Measurements from ENCODE around the gene PRKG1. TPM values are rescaled to one million over a fixed set of nuclear protein-coding genes. Genes with fewer than 3 reads are reported as not detected.

PRKG1 gene
- total and polyA plus RNA-seq, 2 experiments from 2014 or later: 18.2 to 21.1 TPM

- H3K27me3 ChIP-seq (ENCODE audit: insufficient read depth): no peaks in the 10 kb centered on the region
- H3K36me3 ChIP-seq (ENCODE audit: insufficient read depth): no peaks in the 10 kb centered on the region
- no peak overlapping the region for H3K4me3 ChIP-seq
- Mint-ChIP-seq H3K4me1 (peaks cover 6% of the 10 kb centered on the region), H3K4me3 (no peak overlapping the region), H3K27ac (no peak overlapping the region), H3K27me3 (ENCODE audit: insufficient read depth, low read depth, poor library complexity) (peaks cover 2% of the 10 kb centered on the region), H3K36me3 (ENCODE audit: low read depth) (no peaks in the 10 kb centered on the region), H3K9me3 (no peaks in the 10 kb centered on the region)
- ATAC-seq (no peak), DNase-seq (ENCODE audit: low spot score) (no peak)
- H3K4me1 ChIP-seq (ENCODE audit: insufficient read depth): no peaks in the 10 kb centered on the region; the same call in 1 of the 2 replicates
- TF ChIP-seq, protein P1, sequence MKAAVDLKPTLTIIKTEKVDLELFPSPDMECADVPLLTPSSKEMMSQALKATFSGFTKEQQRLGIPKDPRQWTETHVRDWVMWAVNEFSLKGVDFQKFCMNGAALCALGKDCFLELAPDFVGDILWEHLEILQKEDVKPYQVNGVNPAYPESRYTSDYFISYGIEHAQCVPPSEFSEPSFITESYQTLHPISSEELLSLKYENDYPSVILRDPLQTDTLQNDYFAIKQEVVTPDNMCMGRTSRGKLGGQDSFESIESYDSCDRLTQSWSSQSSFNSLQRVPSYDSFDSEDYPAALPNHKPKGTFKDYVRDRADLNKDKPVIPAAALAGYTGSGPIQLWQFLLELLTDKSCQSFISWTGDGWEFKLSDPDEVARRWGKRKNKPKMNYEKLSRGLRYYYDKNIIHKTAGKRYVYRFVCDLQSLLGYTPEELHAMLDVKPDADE (IDR thresholded peaks at IDR 0.05): no peak
- TF ChIP-seq NANOG (IDR thresholded peaks at IDR 0.05; ENCODE audit: borderline replicate concordance) (no peak), ZNF462 (CRISPR knock-in tag; IDR thresholded peaks at IDR 0.05) (no peak), EZH2 (IDR thresholded peaks at IDR 0.05; ENCODE audit: low read depth, unreplicated experiment) (no peak), ZNF331 (CRISPR knock-in tag; IDR thresholded peaks at IDR 0.05; ENCODE audit: low read depth) (no peak), CREB1 (CRISPR knock-in tag; IDR thresholded peaks at IDR 0.05; ENCODE audit: low read depth) (no peak)
- TF ChIP-seq, protein P2, sequence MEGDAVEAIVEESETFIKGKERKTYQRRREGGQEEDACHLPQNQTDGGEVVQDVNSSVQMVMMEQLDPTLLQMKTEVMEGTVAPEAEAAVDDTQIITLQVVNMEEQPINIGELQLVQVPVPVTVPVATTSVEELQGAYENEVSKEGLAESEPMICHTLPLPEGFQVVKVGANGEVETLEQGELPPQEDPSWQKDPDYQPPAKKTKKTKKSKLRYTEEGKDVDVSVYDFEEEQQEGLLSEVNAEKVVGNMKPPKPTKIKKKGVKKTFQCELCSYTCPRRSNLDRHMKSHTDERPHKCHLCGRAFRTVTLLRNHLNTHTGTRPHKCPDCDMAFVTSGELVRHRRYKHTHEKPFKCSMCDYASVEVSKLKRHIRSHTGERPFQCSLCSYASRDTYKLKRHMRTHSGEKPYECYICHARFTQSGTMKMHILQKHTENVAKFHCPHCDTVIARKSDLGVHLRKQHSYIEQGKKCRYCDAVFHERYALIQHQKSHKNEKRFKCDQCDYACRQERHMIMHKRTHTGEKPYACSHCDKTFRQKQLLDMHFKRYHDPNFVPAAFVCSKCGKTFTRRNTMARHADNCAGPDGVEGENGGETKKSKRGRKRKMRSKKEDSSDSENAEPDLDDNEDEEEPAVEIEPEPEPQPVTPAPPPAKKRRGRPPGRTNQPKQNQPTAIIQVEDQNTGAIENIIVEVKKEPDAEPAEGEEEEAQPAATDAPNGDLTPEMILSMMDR (conservative IDR thresholded peaks at IDR 0.05; ENCODE audit: low read depth in 2 of 2): no peak
- no peaks in the 10 kb centered on the region for H3F3A ChIP-seq (replicated peaks; ENCODE audit: low read depth)
- H3K27ac ChIP-seq (ENCODE audit: low read depth): no peak overlapping the region
- no peaks in the 10 kb centered on the region for H4K20me1 ChIP-seq (replicated peaks; ENCODE audit: insufficient read depth)
- H3K9me2 ChIP-seq (ENCODE audit: insufficient read depth): no peaks in the 10 kb centered on the region
- no peaks in the 10 kb centered on the region for H3K79me2 ChIP-seq (replicated peaks; ENCODE audit: insufficient read depth)
- no peak overlapping the region for H3K4me2 ChIP-seq
- H2AFZ ChIP-seq: no peak overlapping the region
Measured at GRCh38 chr10:51924359-51924758, 850.1 kb downstream of the PRKG1 start.

Measured in GM23338 (cell line).